G401 (cell line): Measurements from ENCODE around the gene RGS10. TPM values are rescaled to one million over a fixed set of nuclear protein-coding genes. Genes with fewer than 3 reads are reported as not detected.
A peak's percentile ranks its signal among the peaks of the same experiment; 100 is the strongest.
"Not testable (repeated sequence)": the region's sequence is repeated elsewhere in the genome, so short reads cannot be mapped to it uniquely, and the experiment has no call there.

Experiments
- DNase-seq: peaks from one replicate; pipeline ENCODE4 v3.0.0-alpha.2; 2015; ENCODE audit warnings: low spot score
- in situ Hi-C: cut with HindIII; loops from 2 replicates; pipeline ENCODE4 v1.10.0; 2016; ENCODE audit warnings: low sequenced_read_pairs, mixed read lengths
- total RNA-seq: library from RNA; depleted of rRNA; stranded (reverse); fragments of >200 nt; shearing (Covaris generic); gene quantifications from 2 replicates; pipeline ENCODE4 v1.2.3, GENCODE V29; 2014

RGS10 gene
- total RNA-seq, 1 experiment from 2014 or later: 80.5 TPM

- DNase-seq: no peak
- in situ Hi-C loops: no loop called here
Measured at GRCh38 chr10:119540038-119540437, 2.5 kb downstream of the RGS10 start.

GRCh38 chr10:119539359-119539825 lies 3.1 kb downstream of the RGS10 start:
- in situ Hi-C loops: no loop called here
- no peak for DNase-seq

- in situ Hi-C loops: no loop called here
Measured at GRCh38 chr10:119538632-119539358, 3.7 kb downstream of the RGS10 start.

GRCh38 chr10:119537953-119538630 lies 4.4 kb downstream of the RGS10 start:
- in situ Hi-C loops: no loop called here
- DNase-seq: no peak

More at GRCh38 chr10:119538632-119539358, 3.7 kb downstream of the RGS10 start:
- DNase-seq: no peak

- DNase-seq: no peak
- in situ Hi-C loops: no loop called here
Measured at GRCh38 chr10:119536508-119537025, 6.0 kb downstream of the RGS10 start.

GRCh38 chr10:119535837-119536507 lies 6.5 kb downstream of the RGS10 start:
- in situ Hi-C loops: no loop called here
- no peak for DNase-seq

- in situ Hi-C loops: no loop called here
Measured at GRCh38 chr10:119535305-119535704, 7.2 kb downstream of the RGS10 start.

GRCh38 chr10:119533473-119533872 lies 9.0 kb downstream of the RGS10 start:
- in situ Hi-C loops: no loop called here
- DNase-seq: no peak

More at GRCh38 chr10:119535305-119535704, 7.2 kb downstream of the RGS10 start:
- no peak for DNase-seq

GRCh38 chr10:119532791-119533190 lies 9.7 kb downstream of the RGS10 start:
- DNase-seq, in situ Hi-C loops: not testable (repeated sequence)

- in situ Hi-C loops, DNase-seq: not testable (repeated sequence)
Measured at GRCh38 chr10:119532251-119532650, 10.3 kb downstream of the RGS10 start.

- in situ Hi-C loops: no loop called here
- DNase-seq: no peak
Measured at GRCh38 chr10:119531067-119531466, 11.5 kb downstream of the RGS10 start.

GRCh38 chr10:119528663-119529237 lies 13.8 kb downstream of the RGS10 start:
- in situ Hi-C loops, DNase-seq: not testable (repeated sequence)

GRCh38 chr10:119526621-119527592 lies 15.6 kb downstream of the RGS10 start:
- DNase-seq: peak; percentile 30
- in situ Hi-C loops: no loop called here

- no peak for DNase-seq
- in situ Hi-C loops: no loop called here
Measured at GRCh38 chr10:119526149-119526548, 16.4 kb downstream of the RGS10 start.

GRCh38 chr10:119525116-119525515 lies 17.4 kb downstream of the RGS10 start:
- DNase-seq: no peak
- in situ Hi-C loops: no loop called here

GRCh38 chr10:119524720-119525070 lies 17.8 kb downstream of the RGS10 start:
- in situ Hi-C loops: no loop called here

GRCh38 chr10:119523895-119524719 lies 18.4 kb downstream of the RGS10 start:
- DNase-seq: no peak

More at GRCh38 chr10:119524720-119525070, 17.8 kb downstream of the RGS10 start:
- DNase-seq: no peak

More at GRCh38 chr10:119523895-119524719, 18.4 kb downstream of the RGS10 start:
- in situ Hi-C loops: no loop called here
